Stimulated activated CD4-positive, alpha-beta T cell treated with anti-CD3 and anti-CD28 coated beads, TNF-alpha, amount 100 ng/mL, for 24 hours (primary cell): ENCODE measurements around the gene SCCPDH.
"Not testable (repeated sequence)": the region's sequence is repeated elsewhere in the genome, so short reads cannot be mapped to it uniquely, and the experiment has no call there.

Experiments used
- DNase-seq, 3 experiments: peaks; one replicate each; pipeline ENCODE4 v3.0.0-alpha.2; 2020; ENCODE audit warnings: low read depth in 3 of 3

Gene SCCPDH

GRCh38 chr1:246801241-246802020 lies 77.2 kb downstream of the SCCPDH start:
- no peak for DNase-seq

- no peak for DNase-seq
Measured at GRCh38 chr1:246803373-246803772, 79.2 kb downstream of the SCCPDH start.

GRCh38 chr1:246803883-246804282 lies 79.7 kb downstream of the SCCPDH start:
- no peak for DNase-seq

GRCh38 chr1:246805135-246805716 lies 81.0 kb downstream of the SCCPDH start:
- no peak for DNase-seq

- no peak for DNase-seq
Measured at GRCh38 chr1:246809473-246809872, 85.3 kb downstream of the SCCPDH start.

GRCh38 chr1:246811985-246812384 lies 87.8 kb downstream of the SCCPDH start:
- DNase-seq = no peak

GRCh38 chr1:246813325-246813724 lies 89.1 kb downstream of the SCCPDH start:
- not testable (repeated sequence) for DNase-seq

- DNase-seq = no peak
Measured at GRCh38 chr1:246814890-246815289, 90.7 kb downstream of the SCCPDH start.

GRCh38 chr1:246815693-246816270 lies 91.6 kb downstream of the SCCPDH start:
- DNase-seq = no peak
